H1 (cell line): Measurements from ENCODE around the gene TCAP. TPM values are rescaled to one million over a fixed set of nuclear protein-coding genes. Genes with fewer than 3 reads are reported as not detected.

ENCODE experiments used
- CTCF ChIA-PET: fragments of 300-600 bp; sonication (Branson Sonifier 250); formaldehyde crosslinking; loops from one replicate; lab custom pipeline; 2021; ENCODE audit not compliant: partially characterized antibody; lab: Charles Lee
- POLR2A ChIA-PET: fragments of 300-600 bp; sonication (Branson Sonifier 250); formaldehyde crosslinking; loops from one replicate; lab custom pipeline; 2021; ENCODE audit warnings: inconsistent platforms; ENCODE audit not compliant: partially characterized antibody; lab: Charles Lee
- DNase-seq, 2 experiments: peaks; one replicate each; pipeline versions ENCODE4 v3.0.0 to v3.0.0-alpha.2; 2010 to 2022; ENCODE audit warnings: low spot score in 2 of 2, low read depth in 1 of 2, mixed read lengths in 1 of 2
- FAIRE-seq: peaks from 2 replicates; lab custom pipeline; 2011; peaks lifted over from hg19 to GRCh38; lab: Jason Lieb, UNC
- H2AFZ ChIP-seq: 2 replicates; pipeline ENCODE4 v1.8.1; 2012; ENCODE audit warnings: low read length, inconsistent platforms
- H2AK5ac ChIP-seq: 2 replicates; pipeline ENCODE4 v1.6.1; 2013; ENCODE audit warnings: low read depth, low read length
- H2BK120ac ChIP-seq: replicated peaks from 2 replicates; pipeline ENCODE3; 2013; ENCODE audit warnings: low read depth, low read length, inconsistent platforms
- H2BK12ac ChIP-seq: 2 replicates; pipeline ENCODE4 v1.6.1; 2013; ENCODE audit warnings: low read depth, low read length
- H2BK15ac ChIP-seq: 2 replicates; pipeline ENCODE4 v1.6.1; 2013; ENCODE audit warnings: low read length
- H2BK20ac ChIP-seq: 2 replicates; pipeline ENCODE4 v1.6.1; 2013; ENCODE audit warnings: low read length
- H2BK5ac ChIP-seq: 2 replicates; pipeline ENCODE4 v1.6.1; 2013; ENCODE audit warnings: low read depth, low read length
- H3K14ac ChIP-seq: 2 replicates; pipeline ENCODE4 v1.6.1; 2013; ENCODE audit warnings: inconsistent platforms; ENCODE audit not compliant: insufficient read length
- H3K18ac ChIP-seq: 2 replicates; pipeline ENCODE4 v1.6.1; 2013; ENCODE audit warnings: low read length; ENCODE audit errors: extremely low read depth
- H3K23ac ChIP-seq: 2 replicates; pipeline ENCODE4 v1.6.1; 2013; ENCODE audit warnings: inconsistent platforms; ENCODE audit not compliant: insufficient read length
- H3K23me2 ChIP-seq: 2 replicates; pipeline ENCODE4 v1.6.1; 2013; ENCODE audit warnings: low read depth, low read length
- H3K27ac ChIP-seq: 2 replicates; pipeline ENCODE4 v1.6.1; 2011; ENCODE audit warnings: low read depth, low read length, inconsistent platforms
- H3K27me3 ChIP-seq, 4 experiments: replicated peaks in 1 of 4; 1 replicate in 1 of 4; 2 replicates in 3 of 4; pipeline versions ENCODE4 v1.6.1 to v1.8.1; 2011 to 2013; ENCODE audit warnings: low read length in 3 of 4, mild to moderate bottlenecking in 3 of 4, inconsistent platforms in 2 of 4, mixed read lengths in 2 of 4, moderate library complexity in 1 of 4; ENCODE audit not compliant: control insufficient read depth in 3 of 4, insufficient read depth in 3 of 4; ENCODE audit errors: extremely low read depth in 1 of 4
- H3K36me3 ChIP-seq, 4 experiments: 2 replicates each; pipeline versions ENCODE4 v1.6.1 to v1.8.1; 2011 to 2013; ENCODE audit warnings: mild to moderate bottlenecking in 4 of 4, low read length in 3 of 4, moderate library complexity in 2 of 4, control low read depth in 1 of 4, inconsistent platforms in 1 of 4; ENCODE audit not compliant: insufficient read depth in 4 of 4, control insufficient read depth in 2 of 4
- H3K4ac ChIP-seq: replicated peaks from 2 replicates; pipeline ENCODE3; 2013; ENCODE audit warnings: low read length, low read depth, mixed read lengths, inconsistent platforms; ENCODE audit not compliant: insufficient read length
- H3K4me1 ChIP-seq, 4 experiments: replicated peaks in 1 of 4; 1 replicate in 1 of 4; 2 replicates in 3 of 4; pipeline versions ENCODE4 v1.6.1 to v1.8.1; 2011 to 2013; ENCODE audit warnings: low read length in 3 of 4, inconsistent platforms in 2 of 4, mixed read lengths in 1 of 4; ENCODE audit not compliant: insufficient read depth in 4 of 4, control insufficient read depth in 3 of 4
- H3K4me2 ChIP-seq, 2 experiments: 2 replicates each; pipeline versions ENCODE4 v1.6.1 to v1.8.1; 2011 to 2013; ENCODE audit warnings: low read depth in 2 of 2, low read length in 2 of 2, control low read depth in 1 of 2, inconsistent platforms in 1 of 2, mild to moderate bottlenecking in 1 of 2; ENCODE audit not compliant: insufficient read depth in 1 of 2
- H3K4me3 ChIP-seq, 4 experiments: fragments of 200-600, 300-600 bp in 1 of 4; sonication (generic), shearing (Covaris generic), sonication (Bioruptor Twin) in 1 of 4; 2 replicates each; pipeline versions ENCODE4 v1.5.1 to v1.8.1; 2011 to 2016; ENCODE audit warnings: low read length in 4 of 4, low read depth in 3 of 4, control low read depth in 2 of 4, inconsistent platforms in 2 of 4, mild to moderate bottlenecking in 2 of 4, mixed read lengths in 1 of 4, moderate library complexity in 1 of 4; ENCODE audit not compliant: insufficient read depth in 2 of 4; ENCODE audit errors: extremely low read depth in 1 of 4
- H3K56ac ChIP-seq: replicated peaks from 2 replicates; pipeline ENCODE3; 2013; ENCODE audit warnings: low read depth, mild to moderate bottlenecking, mixed read lengths, low read length, inconsistent platforms; ENCODE audit not compliant: insufficient read length
- H3K79me1 ChIP-seq: 2 replicates; pipeline ENCODE4 v1.6.1; 2013; ENCODE audit warnings: low read depth, low read length, control low read depth
- H3K79me2 ChIP-seq, 2 experiments: 2 replicates each; pipeline versions ENCODE4 v1.6.1 to v1.8.1; 2012 to 2013; ENCODE audit warnings: low read length in 2 of 2, mild to moderate bottlenecking in 2 of 2, inconsistent platforms in 1 of 2; ENCODE audit not compliant: insufficient read depth in 2 of 2, control insufficient read depth in 1 of 2
- H3K9ac ChIP-seq, 4 experiments: replicated peaks in 1 of 4; 1 replicate in 1 of 4; 2 replicates in 3 of 4; pipeline versions ENCODE4 v1.6.1 to v1.8.1; 2011 to 2013; ENCODE audit warnings: low read depth in 3 of 4, low read length in 3 of 4, control low read depth in 2 of 4, mild to moderate bottlenecking in 2 of 4, moderate library complexity in 2 of 4, inconsistent platforms in 1 of 4; ENCODE audit errors: extremely low read depth in 1 of 4
- H3K9me3 ChIP-seq, 2 experiments: 2 replicates each; pipeline versions ENCODE4 v1.6.1 to v1.8.1; 2012 to 2013; ENCODE audit warnings: mild to moderate bottlenecking in 2 of 2, moderate library complexity in 2 of 2, control low read depth in 1 of 2, inconsistent platforms in 1 of 2, low read depth in 1 of 2, low read length in 1 of 2, mixed read lengths in 1 of 2; ENCODE audit not compliant: insufficient read depth in 2 of 2
- H4K20me1 ChIP-seq, 2 experiments: replicated peaks in 1 of 2; 2 replicates each; pipeline versions ENCODE3 to v1.8.1; 2011 to 2013; ENCODE audit warnings: inconsistent platforms in 2 of 2, low read length in 2 of 2, mild to moderate bottlenecking in 1 of 2; ENCODE audit not compliant: insufficient read depth in 2 of 2, control insufficient read depth in 1 of 2
- H4K5ac ChIP-seq: 2 replicates; pipeline ENCODE4 v1.6.1; 2013; ENCODE audit warnings: low read length, low read depth, mixed read lengths, inconsistent platforms; ENCODE audit not compliant: insufficient read length
- H4K8ac ChIP-seq: 2 replicates; pipeline ENCODE4 v1.8.0; 2013; ENCODE audit warnings: mild to moderate bottlenecking, moderate library complexity, low read length, inconsistent platforms; ENCODE audit not compliant: insufficient read depth; ENCODE audit errors: extremely low read depth
- H4K91ac ChIP-seq: replicated peaks from 2 replicates; pipeline ENCODE3; 2013; ENCODE audit warnings: low read length, mixed read lengths, inconsistent platforms; ENCODE audit not compliant: insufficient read length
- EGR1 ChIP-seq: IDR thresholded peaks from 2 replicates; pipeline ENCODE4 v1.6.1; 2011; ENCODE audit warnings: low read depth, low read length, borderline replicate concordance
- JUN ChIP-seq: IDR thresholded peaks from 2 replicates; pipeline ENCODE4 v1.6.1; 2011; ENCODE audit warnings: low read depth, mild to moderate bottlenecking, improper control_type of control experiment, low read length
- KDM5A ChIP-seq: fragments of 200-600 bp; IDR thresholded peaks from 2 replicates; pipeline ENCODE4 v1.7.1; 2012; ENCODE audit warnings: mild to moderate bottlenecking, low read length, inconsistent platforms, mixed read lengths
- RBBP5 ChIP-seq: IDR thresholded peaks from 2 replicates; pipeline ENCODE4 v1.7.1; 2012; ENCODE audit warnings: low read depth, mild to moderate bottlenecking, inconsistent platforms, low read length, moderate library complexity, borderline replicate concordance
- TAF1 ChIP-seq: IDR thresholded peaks from 2 replicates; pipeline ENCODE4 v1.6.1; 2011; ENCODE audit warnings: mild to moderate bottlenecking, low read depth, low read length
- USF2 ChIP-seq: IDR thresholded peaks from 2 replicates; pipeline ENCODE4 v1.6.1; 2011; ENCODE audit warnings: low read length, improper control_type of control experiment
- WGBS, 2 experiments: shearing (Covaris generic) in 1 of 2; methylation state at CpG; one replicate each; pipeline versions ENCODE4 v1.1.6 to v1.1.7; 2013 to 2015; ENCODE audit warnings: low lambda C conversion rate in 2 of 2, mixed read lengths in 2 of 2, inconsistent platforms in 1 of 2, low coverage in 1 of 2, missing lambda C conversion rate in 1 of 2; ENCODE audit not compliant: insufficient replicate concordance in 2 of 2, insufficient coverage in 1 of 2, insufficient read length in 1 of 2; ENCODE audit errors: extremely low coverage in 1 of 2, missing lambda C conversion rate in 1 of 2; 5-methylcytosine and 5-hydroxymethylcytosine counted together
- polyA plus RNA-seq, 7 experiments: library from polyadenylated mRNA; depleted of rRNA in 3 of 7; stranded (reverse) in 5 of 7; unstranded in 2 of 7; fragments of >200 nt in 5 of 7; fragments of 200-250 nt in 2 of 7; gene quantifications; 1 replicate in 5 of 7; 2 replicates in 1 of 7; 4 replicates in 1 of 7; pipeline versions ENCODE4 v1.2.1 to v1.2.3, GENCODE V29; 2011 to 2013; ENCODE audit warnings: missing spikeins in 2 of 7, mixed read lengths in 2 of 7
- total RNA-seq: library from RNA; stranded (reverse); fragmentation: NEBNext Ultra II Directional; extraction: Animal tissue kit (Norgen Biotek cat#: 25700); gene quantifications from 2 replicates; pipeline ENCODE4 v1.2.1, GENCODE V29; 2021

The TCAP gene
- total and polyA plus RNA-seq, 2 of the 8 experiments (the other 6 are each of a cell fraction or from before 2014, with no cell fraction given), result 0.82 to 1.4 TPM

GRCh38 chr17:39618246-39618913 lies 46.8 kb upstream of the TCAP start:
- no peaks in the 10 kb centered on the region for H3K36me3 ChIP-seq
- H3K56ac ChIP-seq, result no peak overlapping the region
- FAIRE-seq (no peak), DNase-seq (peak in 1 of 2 experiments; percentile 72)
- no peak overlapping the region for H4K91ac ChIP-seq
- WGBS, 2 experiments, result 1% methylated on average over 22 of the region's 33 CpGs; no CpG with 5 or more reads in 1 of the 2 experiments
- ChIA-PET CTCF (interaction anchor here (0.5 to 49.2 kb wide), 10 partner anchors 14 to 411 kb away, joined by 3 to 1885 read pairs (median 98); partner anchors contain the start of genes ERBB2, NEUROD2, PGAP3 and PNMT), POLR2A (interaction anchor here (0.8 to 2.6 kb wide), 9 partner anchors 10 to 70 kb away, joined by 3 to 11 read pairs (median 4); partner anchors contain the start of genes NEUROD2, PGAP3 and PNMT)
- no peak overlapping the region for H2AFZ ChIP-seq
- no peaks in the 10 kb centered on the region for H3K9me3 ChIP-seq
- no peak overlapping the region for H3K18ac ChIP-seq
- no peak overlapping the region for H2BK120ac ChIP-seq
- no peak overlapping the region for H3K14ac ChIP-seq
- H3K23me2 ChIP-seq, result peaks cover 10% of the 10 kb centered on the region; the same call in 1 of the 2 replicates
- H3K79me1 ChIP-seq, result no peaks in the 10 kb centered on the region
- peaks cover 27 to 60% (median 49%) of the 10 kb centered on the region in 4 experiments for H3K27me3 ChIP-seq
- peak overlapping the region; percentile 60; the same call in 1 of the 2 replicates for H2BK12ac ChIP-seq
- no peak overlapping the region for H3K27ac ChIP-seq
- no peak overlapping the region for H4K8ac ChIP-seq
- H2BK15ac ChIP-seq, result peak overlapping the region; percentile 92; the same call in 1 of the 2 replicates
- H3K9ac ChIP-seq, result no peak overlapping the region; a peak in 1 of 7 replicates
- H4K5ac ChIP-seq, result no peak overlapping the region
- H3K23ac ChIP-seq, result no peak overlapping the region
- H3K4me2 ChIP-seq, result peak overlapping the region; percentile 64 to 94
- H2BK5ac ChIP-seq, result no peak overlapping the region
- H4K20me1 ChIP-seq, result no peaks in the 10 kb centered on the region
- H3K4ac ChIP-seq, result no peak overlapping the region
- peak overlapping the region; percentile 36 to 72 (median 47) for H3K4me3 ChIP-seq
- no peak overlapping the region for H2AK5ac ChIP-seq
- H3K4me1 ChIP-seq, result peaks cover 0 to 7% (median 4%) of the 10 kb centered on the region in 4 experiments; a peak in 5 of 7 replicates
- H3K79me2 ChIP-seq, result no peaks in the 10 kb centered on the region
- no peak overlapping the region for H2BK20ac ChIP-seq
- TF ChIP-seq RBBP5, result no peak
- TF ChIP-seq EGR1, result no peak
- no peak for TF ChIP-seq USF2
- TF ChIP-seq JUN, result no peak
- TF ChIP-seq TAF1, result 0 out of 2 replicates have a peak, but pooled peaks have one; percentile 25
- no peak for TF ChIP-seq KDM5A
